Activated naive CD4-positive, alpha-beta T cell (primary cell): ENCODE measurements around the gene BICDL2.
"Not testable (repeated sequence)": the region's sequence is repeated elsewhere in the genome, so short reads cannot be mapped to it uniquely, and the experiment has no call there.

ENCODE experiments used
- DNase-seq, 4 experiments: peaks; one replicate each; lab custom pipeline; 2025; lab: John Stamatoyannopoulos, UW

The BICDL2 gene

DNA sequence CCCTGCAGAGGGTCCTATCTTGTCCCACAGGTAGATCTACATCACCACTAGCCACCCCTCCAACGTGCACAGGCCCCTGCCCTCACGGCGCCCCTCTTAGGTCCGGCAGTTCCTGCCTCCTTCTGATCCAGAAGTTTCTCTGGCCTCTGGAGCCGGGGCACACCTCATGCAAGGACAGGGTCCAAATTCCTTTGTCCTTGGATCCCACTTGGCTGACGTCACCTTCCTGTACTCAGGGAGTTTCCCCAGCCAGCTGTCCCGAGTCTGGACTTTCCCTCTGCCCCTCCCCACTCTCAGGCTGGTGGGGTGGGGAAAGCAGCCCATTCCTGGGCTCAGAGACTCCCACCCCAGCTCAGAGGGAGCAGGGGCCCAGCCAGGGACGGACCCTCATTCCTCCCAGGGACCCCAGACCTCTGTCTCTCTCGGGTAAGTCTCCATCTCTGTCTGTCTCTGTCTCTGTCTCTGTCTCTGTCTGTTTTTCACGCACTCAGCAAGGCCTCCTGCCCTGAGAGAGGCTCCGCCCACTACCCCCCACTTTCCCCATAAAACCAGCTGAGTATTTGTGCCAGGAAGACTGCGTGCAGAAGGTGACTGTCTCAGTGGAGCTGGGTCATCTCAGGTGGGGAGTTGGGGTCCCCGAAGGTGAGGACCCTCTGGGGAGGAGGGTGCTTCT lies 28.5 kb upstream of the BICDL2 start, which contains the start of gene IL32:
Gene IL32, plus strand, starts transcription at position 572 of the 673 bp plus-strand sequence. CDS start 172 bp downstream, outside the sequence.
- DNase-seq, result peak in 2 of 4 experiments; percentile 42 to 47

DNA sequence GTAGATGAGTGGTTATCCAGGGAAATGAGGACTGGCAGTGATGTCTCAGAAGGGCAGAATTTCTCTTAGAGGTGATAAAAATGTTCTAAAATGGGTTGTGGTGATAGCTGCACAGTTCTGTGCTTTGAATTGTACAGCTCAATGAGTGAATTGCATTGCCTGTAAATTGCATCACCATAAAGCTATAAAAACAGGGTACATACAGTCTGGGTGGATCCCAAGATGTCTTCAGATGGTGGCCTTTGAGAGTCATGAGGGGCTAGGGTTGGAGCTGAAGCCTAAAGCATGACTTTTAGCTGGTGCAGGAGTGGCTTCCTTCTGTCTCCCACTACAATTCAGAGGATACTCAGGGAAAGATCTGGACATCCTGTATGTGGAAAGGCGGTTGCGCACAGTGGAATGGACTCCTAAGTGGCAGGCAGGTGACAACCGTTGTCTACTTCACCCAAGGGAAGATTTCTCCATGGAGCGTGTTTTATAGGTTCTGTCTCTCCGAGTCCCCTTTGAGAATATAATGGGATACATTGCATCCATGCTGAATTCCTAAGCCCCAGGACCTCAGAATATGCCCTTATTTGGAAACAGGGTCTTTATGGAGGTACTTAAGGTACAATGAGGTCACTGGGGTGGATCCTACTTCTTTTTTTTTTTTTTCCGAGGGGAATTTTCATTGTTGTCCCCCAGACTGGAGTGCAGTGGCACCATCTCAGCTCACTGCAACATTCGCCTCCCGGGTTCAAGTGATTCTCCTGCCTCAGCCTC lies 27.1 kb upstream of the BICDL2 start:
- DNase-seq, result no peak

DNA sequence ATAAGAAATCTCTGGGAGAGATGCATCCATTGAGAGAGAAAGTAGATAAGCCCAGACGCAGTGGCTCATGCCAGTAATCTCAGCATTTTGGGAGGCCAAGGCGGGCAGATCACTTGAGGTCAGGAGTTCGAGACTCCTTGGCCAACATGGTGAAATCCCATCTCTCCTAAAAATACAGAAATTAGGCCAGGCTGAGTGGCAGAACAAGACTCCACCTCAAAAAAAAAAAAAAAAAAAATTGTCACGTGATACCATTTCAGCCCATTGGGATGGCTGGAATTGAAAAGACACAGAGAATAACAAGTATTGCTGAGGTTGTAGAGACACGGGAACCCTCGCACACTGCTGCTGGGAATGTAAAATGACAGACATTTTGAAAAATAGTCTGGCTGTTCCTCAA lies 25.8 kb upstream of the BICDL2 start:
- no peak for DNase-seq

DNA sequence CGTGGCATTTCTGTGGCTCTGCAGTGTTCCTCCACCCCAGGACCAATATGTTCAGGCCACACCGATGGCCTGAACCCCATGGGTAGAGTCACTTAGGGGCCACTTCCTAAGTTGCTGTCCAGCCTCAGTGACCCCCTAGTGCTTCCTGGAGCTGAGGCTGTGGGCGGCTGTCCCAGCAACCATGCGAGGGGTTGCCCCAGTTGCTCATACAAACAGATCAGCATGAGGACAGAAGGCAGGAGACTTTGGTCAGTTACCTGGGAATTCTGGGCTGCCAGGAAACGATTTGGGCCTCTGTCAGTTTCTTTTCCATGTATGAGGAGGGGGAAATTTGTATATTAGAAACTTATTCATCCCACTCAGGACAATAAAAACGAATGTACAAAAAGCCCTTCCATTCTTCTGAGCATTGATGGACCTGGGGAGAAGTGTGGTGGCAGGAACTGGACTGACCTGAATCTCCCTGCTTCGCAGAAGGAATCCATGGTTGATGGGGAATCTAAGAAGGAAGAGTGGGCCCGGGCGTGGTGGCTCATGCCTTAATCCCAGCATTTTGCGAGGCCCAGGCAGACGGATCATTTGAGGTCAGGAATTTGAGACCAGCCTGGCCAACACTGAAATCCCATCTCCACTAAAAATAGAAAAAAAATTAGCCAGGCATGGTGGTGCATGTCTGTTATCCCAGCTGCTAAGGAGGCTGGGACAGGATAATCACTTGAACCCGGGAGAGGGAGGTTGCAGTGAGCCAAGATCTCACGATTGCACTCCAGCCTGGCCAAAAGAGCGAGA lies 23.8 kb upstream of the BICDL2 start:
- no peak for DNase-seq

DNA sequence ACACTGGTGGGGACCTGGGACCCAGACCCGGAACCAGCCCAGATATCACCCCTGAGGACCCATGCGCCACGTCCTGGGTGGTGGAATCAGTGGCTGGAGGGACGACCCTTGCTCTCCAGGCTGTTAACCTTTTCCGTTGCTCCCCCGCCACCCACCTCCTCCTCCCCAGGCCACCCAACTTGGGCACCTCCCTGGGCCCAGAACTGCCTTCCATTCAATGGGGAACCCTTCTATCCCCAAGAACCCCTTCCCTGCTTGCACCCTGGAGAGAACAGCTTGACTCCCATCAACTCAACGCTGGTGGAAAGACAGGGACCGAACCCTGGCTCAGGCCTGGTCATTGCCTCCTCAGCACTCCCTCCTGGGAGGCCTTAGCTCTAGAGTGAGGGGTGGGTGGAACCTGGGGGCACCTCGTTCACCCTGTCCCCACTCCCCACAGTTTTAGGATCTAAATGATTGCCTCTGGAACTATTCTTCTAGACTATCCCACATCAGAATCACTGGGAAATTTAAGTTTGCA lies 23.0 kb upstream of the BICDL2 start:
- no peak for DNase-seq

DNA sequence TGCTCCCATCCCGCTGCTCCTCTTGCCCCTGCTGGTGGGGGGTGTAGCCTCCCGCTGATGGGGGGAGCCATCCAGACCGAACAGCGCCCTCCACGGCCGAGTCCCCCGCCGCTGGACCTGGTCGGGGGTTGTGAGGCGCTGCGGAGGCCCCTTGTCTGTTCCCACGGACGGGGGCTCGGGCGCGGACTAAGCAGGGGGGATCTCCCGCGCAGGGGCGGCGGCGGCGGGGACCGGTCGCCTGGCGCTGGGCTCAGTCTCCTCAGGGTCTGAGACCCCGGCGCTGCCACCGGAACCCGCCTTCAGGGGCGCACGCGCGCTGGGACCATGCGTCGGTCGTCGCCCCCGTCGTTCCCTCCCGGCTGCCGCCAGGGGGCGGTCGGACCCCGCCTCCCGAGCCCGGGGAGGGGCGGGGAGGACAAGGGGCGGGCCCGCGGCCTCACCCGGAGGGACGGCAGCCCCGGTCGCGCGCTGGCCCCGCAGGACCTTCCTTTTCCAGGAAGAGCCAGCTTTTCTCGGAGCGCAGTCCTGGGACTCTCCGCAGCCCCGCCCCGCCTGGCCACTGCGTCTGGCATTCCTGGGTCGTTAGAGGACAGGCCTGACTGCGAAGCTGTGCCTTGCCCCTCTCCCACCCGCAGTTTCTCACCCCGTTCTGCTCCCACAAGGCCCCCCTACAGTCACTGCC lies 22.4 kb upstream of the BICDL2 start:
- DNase-seq, result peak; percentile 64 to 86 (median 72)

DNA sequence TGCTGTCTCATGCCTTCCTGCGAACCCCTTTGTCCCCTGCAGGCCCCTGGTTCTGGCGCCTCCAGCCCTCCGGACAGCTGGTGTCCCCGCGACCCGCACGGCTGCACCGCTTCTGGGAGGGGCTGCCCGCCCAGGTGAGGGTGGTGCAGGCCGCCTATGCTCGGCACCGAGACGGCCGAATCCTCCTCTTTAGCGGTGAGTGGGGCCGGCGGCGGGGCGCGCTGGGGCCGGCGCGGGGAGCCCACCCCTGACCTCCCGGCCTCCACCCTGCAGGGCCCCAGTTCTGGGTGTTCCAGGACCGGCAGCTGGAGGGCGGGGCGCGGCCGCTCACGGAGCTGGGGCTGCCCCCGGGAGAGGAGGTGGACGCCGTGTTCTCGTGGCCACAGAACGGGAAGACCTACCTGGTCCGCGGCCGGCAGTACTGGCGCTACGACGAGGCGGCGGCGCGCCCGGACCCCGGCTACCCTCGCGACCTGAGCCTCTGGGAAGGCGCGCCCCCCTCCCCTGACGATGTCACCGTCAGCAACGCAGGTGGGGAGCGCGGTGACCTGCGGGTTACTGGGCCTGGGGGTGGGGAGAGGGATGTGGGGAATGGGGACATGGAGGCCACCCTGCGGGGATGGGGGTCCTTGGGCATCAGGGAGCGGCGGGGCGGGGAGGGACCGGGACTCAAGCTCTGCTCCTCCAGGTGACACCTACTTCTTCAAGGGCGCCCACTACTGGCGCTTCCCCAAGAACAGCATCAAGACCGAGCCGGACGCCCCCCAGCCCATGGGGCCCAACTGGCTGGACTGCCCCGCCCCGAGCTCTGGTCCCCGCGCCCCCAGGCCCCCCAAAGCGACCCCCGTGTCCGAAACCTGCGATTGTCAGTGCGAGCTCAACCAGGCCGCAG lies 21.6 kb upstream of the BICDL2 start:
- DNase-seq, result peak in 1 of 4 experiments; percentile 43

DNA sequence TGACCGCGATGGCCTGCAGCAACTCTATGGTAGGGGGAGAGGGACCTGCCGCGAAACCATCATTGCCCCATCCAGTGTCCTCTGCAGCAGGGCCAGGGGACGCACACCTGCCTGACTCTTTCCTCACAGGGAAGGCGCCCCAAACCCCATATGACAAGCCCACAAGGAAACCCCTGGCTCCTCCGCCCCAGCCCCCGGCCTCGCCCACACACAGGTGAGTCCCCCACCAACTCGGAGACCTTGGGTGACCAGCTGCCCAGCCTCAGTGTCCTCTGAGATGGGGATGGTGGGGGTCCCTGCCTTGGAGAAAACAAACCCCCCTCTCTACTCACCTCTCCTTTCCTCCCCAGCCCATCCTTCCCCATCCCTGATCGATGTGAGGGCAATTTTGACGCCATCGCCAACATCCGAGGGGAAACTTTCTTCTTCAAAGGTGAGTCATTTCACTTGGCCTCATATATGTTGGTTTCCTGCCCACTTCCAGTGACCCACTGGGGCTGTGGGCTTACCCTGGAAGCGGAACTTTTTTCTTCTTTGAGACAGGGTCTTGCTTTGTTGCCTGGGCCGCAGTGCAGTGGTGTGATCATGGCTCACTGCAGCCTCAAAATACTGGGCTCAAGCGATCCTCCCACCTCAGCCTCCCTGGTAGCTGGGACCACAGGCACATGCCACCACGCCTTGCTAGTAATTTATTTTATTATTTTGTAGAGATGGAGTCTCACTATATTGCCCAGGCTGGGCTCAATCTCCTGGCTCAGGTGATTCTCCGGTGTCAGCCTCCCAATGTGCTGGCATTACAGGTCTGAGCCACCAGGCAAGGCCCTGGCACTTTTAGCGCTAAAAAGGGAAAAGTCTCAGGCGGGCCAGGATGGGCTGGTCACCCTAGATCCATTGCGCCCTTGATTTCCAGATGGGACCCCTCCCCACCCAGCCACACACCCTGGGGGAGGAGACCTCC lies 20.7 kb upstream of the BICDL2 start:
- no peak for DNase-seq

DNA sequence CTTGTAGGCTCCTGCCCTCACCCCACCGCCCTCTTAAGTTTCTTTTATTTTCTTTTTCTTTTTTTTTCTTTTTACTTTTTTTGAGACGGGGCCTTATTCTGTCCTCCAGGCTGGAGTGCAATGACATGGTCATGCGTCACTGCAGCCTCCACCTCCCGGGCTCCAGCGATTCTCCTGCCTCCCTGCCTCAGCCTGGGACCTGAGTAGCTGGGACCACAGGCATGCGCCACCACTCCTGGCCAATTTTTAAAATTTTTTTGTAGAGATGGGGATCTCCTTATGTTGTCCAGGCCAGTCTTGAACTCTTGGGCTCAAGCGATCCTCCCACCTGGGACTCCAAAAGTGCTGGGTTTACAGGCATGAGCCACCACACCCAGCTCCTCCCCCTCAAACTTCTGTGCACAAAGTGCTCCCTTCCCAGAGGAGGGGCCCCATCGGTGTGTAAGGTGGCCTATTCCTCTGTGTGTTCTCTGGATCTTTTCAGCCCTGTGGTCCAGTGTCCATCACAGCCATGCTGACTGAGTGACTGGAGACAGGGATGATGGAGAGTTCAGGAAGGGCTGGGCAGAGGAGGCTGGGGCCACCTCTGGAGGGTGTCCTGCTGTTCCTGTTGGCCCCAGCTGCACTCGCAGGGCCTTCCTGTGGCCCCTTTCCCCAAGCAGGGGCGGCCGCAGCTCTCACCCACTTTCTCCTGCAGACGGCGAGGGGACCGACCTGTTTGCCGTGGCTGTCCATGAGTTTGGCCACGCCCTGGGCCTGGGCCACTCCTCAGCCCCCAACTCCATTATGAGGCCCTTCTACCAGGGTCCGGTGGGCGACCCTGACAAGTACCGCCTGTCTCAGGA lies 19.8 kb upstream of the BICDL2 start:
- no peak for DNase-seq

DNA sequence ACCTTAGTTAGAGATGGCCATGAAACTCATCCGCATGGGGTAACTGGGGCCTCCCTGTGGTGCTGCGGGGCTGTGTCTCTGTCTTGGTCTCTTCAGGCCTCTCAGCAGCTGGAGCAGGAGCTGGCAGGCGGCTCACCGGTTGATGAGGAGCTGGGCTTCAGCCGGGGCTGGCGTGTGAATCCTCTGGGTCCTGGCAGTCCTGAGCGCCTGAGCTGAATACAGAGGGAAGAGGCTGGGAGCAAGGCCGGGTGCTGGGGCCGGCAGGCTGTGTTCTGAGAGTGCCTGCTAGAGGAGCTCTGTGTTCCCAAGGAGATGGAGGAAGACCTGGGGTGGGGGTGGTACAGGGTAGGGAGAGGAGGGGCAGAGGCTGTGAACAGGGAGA lies 19.0 kb upstream of the BICDL2 start:
- DNase-seq, result not testable (repeated sequence)

DNA sequence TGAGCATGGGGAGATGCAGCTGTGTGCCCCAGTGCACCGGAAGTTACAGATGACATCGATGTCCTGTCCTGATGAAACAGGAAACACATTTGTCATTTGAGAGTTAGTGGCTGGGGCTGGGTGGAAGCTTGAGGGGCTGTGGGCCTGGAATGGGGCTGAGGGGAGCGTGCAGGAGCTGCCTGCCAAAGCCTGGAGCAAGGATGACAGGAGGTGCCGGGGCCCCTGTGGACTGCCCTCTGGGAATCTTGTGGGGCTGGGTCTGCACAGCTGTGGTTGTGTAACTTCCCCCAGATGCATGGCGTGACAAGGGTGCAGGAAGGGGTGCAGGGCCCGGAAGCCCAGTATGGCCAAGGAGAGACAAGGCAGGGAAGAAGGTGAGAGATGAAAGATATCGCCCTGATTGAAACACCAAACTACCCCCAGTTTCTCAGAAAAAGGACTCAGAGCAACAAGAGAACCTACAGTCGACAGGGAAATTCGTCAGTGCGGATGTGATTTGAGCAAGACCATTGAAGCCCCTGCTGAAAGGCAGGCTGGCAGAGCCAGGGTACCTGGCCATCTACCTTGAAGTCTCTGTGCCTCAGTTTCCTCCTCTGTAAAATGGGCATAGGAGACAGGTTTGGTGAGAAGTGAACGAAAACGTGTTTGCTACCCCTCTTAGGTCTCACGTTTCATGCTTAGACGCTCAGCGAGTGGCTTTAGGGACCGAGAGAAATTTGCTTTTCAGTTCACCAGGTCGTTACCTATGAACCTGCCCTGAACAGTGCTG lies 18.4 kb upstream of the BICDL2 start:
- DNase-seq, result no peak

DNA sequence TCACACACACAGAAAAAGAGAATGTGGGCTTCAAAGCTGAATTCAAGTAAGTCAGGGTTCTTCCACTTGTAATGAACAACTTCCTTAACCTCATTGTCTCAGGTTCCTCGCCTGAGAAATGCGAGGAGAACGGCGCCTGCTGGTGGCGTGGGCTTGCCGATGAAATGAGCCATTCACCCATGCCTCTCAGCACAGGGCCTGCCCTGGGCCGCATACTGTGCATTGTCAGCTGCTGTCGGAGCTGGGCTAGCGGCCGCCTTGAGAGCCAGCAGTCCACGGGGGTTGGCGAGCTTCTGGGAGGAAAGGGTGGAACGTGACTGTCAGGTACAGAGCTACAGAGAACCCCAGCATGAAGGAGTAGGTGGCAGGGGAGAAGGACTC lies 16.6 kb upstream of the BICDL2 start:
- not testable (repeated sequence) for DNase-seq

DNA sequence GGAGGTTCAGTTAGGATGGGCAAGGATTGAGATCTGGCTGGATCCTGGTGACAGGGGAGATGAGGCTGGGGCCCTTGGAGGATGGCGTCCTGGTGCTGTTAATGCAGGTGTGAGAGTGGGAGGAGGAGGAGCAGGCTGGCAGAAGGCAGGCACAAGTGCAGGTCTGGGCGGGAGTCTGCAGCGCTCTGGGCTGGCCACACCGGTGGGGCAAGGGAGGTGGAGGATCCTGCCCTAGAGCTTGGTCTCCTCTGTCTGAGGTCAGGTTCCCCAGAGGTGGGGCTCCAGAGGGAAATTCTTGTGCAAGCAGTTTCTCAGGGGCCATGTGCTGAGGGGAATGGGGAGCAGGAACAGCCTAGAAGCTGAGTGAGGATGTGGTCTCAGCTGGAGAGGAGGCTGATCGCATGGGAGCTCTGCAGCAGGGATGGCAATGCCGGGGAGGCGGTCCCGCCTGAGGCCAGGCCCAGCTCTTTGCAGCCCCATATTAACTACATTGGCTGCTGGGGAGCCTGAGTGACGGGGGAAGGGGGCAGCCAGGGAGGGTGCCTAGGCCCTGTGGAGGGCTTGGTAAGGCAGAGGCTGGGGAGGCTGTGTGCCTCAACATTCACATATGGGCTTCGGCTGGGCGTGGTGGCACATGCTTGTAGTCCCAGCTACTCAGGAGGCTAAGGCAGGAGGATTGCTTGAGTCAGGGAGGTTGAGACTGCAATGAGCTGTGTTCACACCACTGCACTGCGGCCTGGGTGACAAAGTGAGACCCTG lies 16.0 kb upstream of the BICDL2 start:
- not testable (repeated sequence) for DNase-seq

DNA sequence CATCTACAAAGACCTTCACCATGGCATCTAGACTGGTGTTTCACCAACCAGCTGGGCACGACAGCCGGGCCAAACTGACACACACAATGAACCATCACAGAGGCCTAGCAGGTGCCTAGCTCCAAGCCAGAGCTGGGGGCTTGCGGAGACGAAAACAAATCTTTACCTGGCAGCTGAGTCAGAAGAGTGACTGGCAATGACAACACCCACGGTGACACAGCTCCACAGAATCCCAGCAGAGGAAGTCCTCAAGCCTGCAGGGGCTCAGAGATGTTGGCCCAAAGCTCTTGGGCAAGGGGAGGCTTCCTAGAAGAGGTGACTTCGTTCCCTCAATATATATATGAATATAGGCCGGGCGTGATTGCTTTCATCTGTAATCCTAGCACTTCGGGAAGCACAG lies 14.8 kb upstream of the BICDL2 start:
- no peak for DNase-seq

DNA sequence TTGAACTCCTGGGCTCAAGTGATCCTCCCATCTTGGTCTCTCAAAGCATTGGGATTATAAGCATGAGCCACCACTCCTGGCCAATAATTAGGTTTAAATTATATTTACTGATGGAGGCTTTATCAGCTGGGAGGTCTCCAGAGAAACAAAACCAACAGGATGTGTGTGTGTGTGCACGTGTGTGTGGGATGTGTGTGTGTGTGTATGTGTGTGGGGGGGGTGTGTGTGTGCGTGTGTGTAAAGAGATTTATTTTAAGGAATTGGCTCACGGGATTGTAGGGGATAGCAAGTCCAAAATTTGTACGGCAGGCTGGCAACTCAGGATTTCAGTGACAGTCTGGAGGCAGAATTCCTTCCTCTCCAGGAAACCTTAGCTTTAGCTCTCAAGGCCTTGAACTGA lies 14.3 kb upstream of the BICDL2 start:
- DNase-seq, result no peak

DNA sequence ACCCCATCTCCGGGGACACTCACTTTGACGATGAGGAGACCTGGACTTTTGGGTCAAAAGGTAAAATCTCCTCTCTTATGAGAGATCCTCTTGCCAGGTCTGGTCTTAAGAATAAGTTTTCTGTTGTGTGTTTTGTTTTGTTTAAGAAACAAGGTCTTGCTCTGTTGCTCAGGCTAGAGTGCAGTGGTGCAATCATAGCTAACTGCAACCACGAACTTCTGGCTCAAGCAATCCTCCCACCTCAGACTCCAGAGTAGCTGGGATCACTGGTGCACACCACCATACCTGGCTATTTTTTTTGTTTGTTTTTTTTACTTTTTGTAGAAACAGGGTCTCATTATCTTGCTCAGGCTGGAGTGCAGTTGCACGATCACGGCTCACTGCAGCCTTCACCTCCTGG lies 13.7 kb upstream of the BICDL2 start:
- no peak for DNase-seq

DNA sequence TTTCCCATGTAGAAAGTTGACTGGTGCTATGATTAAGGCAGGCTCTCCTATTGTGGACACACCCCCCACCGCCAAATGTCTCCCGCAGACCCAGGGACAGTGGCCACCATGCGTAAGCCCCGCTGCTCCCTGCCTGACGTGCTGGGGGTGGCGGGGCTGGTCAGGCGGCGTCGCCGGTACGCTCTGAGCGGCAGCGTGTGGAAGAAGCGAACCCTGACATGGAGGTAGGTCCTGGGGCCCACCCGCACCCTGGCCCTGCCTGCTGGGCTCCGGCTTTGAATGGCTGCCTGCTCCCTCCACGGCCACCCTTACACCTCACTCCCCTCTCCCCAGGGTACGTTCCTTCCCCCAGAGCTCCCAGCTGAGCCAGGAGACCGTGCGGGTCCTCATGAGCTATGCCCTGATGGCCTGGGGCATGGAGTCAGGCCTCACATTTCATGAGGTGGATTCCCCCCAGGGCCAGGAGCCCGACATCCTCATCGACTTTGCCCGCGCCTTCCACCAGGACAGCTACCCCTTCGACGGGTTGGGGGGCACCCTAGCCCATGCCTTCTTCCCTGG lies 13.3 kb upstream of the BICDL2 start:
- DNase-seq, result no peak
